NCI-H2029 (cell line): ENCODE data around the gene OGA.
A peak's percentile ranks its signal among the peaks of the same experiment; 100 is the strongest.

ENCODE experiments used
- DNase-seq: peaks from one replicate; lab custom pipeline; 2025; lab: John Stamatoyannopoulos, UW

OGA gene

DNA sequence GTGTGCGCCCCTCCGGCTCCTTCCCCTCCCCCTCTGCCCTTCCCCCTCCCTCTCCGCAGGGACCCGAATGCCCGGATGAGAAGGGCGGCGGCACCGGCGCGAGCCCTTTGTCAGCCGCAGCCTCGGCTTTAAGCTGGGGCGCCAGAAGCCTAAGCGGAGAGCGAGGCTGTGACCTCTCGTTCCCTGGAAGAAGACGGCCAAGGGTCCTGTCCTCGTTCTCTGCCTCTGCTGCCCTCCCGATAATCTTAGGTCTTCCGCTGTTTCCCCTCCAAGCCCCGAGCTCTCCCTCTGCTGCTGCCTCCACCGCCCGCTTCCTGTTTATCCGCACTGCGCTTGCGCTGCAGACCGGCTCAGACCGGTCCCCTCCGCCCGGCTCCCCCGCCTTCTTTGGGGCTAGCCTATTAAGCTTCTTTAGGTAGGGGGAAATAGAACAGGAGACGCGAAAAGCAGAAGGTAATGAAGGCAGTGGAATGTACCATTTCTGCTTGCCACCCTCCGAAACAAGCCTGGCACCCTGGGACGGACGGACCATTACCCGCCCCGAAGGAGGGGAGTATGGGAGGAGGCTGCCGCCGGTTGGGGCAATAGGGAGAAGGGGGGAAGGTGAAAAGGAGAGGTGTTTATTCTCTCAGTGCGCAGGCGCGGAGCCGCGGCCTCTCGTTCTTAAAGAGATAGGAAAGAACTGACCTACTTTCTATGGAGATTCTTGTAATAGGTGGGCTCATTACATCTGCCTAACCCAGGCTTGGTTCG lies at the start of gene OGA:
Gene OGA, minus strand, starts transcription at position 326 of the 753 bp plus-strand sequence. CDS start 422 bp downstream, outside the sequence.
- peak; percentile 95 for DNase-seq

DNA sequence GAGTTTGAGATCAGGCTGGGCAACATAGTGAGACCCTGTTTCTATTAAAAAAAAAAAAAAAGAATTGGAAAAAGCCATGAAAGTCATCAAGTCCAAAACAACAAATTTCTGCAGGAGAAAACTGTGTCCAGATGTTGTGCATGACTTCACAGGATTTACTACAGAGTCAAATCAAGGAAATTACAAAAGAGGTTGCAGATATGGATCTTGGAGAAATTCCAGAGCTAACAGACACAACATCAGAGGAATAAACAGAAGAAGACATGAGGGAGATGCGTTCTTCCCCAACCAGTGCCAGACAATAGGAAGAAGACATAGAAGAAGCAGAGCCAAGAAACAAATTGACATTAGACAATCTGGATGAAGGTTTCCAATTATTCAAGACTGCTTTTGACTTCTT lies 49.7 kb upstream of the OGA start:
- DNase-seq = no peak

DNA sequence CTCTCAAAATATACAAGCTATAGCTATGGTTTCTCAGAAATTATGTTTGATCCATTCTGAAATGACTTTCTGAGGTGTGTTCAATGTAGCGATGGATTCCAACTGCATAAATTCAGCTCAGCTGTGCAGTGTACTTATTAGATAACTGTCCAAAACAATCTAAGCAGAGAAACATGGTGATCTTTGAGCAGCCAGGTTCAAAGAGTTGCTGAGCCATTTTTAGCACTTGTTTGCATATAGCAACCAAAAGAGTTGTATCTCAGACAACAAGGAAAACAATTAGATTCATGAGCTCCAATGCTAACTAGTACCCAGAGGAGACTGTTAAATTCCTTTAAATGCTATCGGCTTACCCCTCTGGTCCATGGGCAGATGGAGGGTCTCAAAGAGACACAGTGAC lies 41.3 kb upstream of the OGA start:
- DNase-seq = no peak

DNA sequence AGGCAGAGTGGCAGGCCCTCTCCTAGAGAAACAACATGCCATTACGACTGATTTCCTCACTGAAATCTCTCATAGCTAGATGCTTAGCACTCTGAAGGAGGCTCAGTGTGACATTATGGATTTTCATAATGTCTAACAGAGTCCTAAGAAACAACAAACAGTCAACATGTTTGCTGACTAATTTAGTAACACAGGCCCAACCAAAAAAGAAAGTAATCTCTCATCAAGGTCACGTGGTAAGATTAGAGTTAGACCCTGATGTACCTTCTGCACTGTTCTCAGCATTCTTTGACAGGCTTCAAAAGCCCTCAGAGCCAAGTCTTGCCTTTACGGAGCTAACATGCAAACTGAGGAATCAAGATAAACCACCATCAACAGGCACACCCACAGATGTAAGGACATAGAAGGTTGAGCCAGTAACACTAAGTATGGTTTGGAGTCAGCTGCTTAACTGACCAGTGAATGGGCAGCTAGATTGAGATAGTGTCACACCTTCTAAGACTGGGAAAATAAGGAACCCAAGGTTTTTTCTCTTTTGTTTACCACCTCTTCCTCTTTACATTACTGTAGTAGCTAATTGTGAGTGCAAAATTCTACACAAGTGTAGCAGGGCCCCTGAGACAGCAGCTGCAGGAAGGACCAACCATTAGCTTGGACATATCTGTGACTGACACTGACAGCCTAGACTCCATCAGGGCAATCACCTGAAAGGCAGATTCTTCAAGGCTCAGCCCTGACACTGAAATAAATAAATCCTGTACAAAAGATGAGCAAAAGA lies 40.7 kb upstream of the OGA start:
- DNase-seq = no peak

DNA sequence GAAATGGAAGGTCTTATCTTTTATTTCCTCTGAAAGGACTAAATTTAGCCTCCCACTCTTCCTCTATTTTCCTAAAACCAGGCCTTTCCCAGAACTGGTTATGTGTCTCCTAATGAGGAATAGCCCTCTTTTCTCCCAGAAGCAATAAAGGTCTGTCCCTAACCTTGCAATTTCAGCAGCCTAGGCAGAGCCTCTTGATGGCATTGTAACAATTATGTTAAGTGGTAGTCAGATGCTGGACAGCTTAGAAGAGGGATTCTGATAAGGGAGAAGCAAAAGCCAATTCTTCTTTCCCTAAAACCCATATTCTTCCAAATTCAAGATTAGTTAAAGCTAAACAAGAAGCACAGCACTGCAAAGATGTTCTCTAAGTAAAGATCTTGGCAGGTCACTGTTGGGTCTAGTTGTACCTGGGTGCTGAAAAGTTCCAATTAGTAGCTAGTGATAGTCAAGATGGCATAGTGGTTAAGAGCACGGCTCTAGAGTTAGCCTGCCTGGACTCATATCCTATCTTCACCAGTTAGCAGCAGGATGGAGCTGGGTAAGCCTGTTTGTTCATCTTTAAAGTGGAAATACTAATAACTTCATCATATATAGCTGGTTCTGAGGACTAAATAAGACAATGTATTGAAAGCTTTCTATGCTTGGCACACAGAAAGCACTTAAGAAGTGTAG lies 39.7 kb upstream of the OGA start:
- no peak for DNase-seq

DNA sequence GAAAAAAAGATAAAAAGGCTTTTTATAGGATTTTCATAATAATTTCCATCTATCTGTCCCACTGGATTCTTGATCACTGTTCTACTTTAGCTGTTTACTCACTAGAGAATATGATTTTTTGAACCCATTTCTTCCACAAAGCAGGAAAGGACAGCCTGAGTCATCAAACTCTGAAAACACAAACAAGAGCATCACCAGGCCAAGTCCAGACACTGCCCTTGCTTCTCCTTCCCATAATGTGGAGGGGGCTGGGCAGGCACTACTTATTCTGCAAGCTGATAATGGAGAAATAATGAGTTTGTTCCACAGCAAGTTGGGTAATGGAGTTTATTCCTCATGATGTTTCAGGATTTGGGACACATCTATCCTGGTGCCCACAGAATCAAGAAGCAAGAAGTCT lies 38.4 kb upstream of the OGA start:
- DNase-seq = no peak

DNA sequence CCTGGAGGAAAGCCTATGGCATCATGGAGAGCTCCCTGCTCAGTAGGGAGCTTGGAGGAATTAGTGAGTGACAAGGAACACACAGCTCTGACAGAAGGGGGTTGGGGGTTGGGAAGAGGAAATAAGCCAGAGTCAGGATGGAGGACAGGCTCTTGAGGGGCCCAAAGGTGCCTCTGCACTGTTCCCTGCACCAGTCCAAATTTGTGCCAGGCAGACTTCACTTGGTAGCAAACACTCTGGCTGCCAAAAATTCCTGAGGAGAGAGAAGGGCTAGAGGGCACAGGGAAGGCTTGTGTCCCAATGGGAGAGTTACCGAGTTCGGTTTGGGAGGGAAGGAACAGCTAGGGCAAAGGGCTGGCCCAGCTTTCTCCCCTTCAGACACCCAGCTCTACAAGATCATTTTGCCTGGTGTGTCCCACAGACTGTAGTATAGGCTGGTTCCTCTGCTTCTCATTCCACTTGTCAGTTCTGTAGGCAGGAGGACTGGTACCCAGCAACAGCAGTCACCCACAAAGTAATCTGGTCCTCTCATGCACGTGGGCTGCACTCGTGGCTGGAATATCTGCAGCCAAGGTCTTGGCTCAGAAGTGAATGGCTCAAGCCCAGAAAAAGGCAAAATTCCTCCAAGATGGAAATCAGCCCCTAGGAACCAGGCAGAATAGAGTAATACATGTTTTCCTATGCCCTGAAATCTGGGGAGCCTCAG lies 33.3 kb upstream of the OGA start:
- DNase-seq = no peak

DNA sequence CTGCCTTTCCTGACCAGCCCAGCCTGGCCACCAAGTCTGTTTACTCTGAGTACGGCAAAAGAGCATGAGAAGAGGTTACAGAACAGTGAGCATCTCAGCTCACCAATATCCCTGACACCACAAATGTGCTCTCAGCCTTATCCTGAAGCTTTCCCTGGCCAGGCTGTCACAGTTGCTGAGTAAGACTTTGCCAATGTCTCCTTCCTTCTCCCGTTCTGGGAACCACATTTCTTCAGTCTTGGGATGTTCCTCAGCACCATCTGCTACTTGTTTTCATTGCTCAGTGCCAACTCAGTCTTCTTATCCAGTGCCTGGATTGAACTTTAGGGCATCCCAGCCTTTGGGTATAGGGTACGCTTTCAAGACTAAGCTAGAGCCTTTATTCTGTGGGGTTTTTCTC lies 32.5 kb upstream of the OGA start:
- no peak for DNase-seq

DNA sequence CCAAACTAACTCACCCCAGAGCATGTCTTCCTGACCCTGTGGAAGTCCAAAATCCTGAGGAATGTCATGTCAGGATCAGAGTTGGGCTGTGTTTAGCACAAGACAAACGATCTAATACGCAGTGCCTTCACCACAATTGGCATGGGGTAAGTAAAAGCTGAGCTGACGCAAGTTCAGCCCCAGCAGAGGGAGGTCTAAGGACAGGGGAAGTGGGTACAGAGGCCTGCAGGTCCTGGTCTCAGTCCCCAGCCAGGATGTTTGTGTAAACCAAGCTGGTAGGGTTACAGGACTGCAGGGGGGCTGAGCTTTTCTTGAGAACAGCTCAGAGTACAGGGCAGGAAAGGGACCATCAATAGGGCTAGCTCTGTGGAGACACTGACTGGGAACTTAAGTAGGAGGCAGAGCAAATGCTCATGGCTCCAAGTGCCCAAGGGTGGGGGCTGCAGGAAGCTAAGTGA lies 30.7 kb upstream of the OGA start:
- DNase-seq = no peak

DNA sequence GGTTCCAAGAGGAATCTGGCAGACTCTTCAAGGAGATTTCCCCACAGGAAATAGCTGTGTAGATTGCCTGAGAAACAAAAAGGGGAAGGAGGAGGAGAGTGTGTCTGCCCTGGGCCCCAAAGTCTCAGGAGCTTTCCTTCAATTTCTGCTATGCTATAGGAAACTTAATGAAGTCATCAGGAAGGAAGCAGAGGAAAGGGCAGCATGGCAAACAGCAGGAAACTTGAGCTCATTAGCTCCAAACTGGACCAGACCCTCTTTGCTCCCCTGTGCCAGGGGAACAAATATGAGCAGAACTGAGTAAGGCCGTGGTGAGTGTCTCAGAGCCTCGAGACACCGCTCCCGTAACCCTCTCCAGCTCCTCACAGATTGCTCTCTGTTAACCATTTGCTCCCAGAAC lies 30.2 kb upstream of the OGA start:
- no peak for DNase-seq

DNA sequence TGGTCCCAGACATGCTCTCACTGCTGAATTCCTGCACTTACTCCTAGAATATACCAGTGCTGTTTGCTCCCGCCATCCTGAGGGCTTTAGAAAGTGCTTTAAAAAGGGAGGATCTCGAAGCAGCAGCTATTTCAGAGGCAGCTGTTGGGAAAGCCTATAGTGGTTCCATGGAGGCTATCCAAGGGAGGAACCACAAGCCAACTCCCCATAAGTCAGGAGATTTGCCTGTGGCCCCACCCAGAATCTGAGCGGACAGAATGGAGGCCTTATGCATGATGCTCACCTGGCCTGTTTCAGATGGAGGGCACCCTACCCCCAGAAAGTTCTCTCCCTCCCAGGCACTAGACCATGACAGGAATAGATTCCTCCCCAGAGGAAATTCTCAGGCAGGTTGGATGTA lies 27.6 kb upstream of the OGA start:
- DNase-seq = no peak

DNA sequence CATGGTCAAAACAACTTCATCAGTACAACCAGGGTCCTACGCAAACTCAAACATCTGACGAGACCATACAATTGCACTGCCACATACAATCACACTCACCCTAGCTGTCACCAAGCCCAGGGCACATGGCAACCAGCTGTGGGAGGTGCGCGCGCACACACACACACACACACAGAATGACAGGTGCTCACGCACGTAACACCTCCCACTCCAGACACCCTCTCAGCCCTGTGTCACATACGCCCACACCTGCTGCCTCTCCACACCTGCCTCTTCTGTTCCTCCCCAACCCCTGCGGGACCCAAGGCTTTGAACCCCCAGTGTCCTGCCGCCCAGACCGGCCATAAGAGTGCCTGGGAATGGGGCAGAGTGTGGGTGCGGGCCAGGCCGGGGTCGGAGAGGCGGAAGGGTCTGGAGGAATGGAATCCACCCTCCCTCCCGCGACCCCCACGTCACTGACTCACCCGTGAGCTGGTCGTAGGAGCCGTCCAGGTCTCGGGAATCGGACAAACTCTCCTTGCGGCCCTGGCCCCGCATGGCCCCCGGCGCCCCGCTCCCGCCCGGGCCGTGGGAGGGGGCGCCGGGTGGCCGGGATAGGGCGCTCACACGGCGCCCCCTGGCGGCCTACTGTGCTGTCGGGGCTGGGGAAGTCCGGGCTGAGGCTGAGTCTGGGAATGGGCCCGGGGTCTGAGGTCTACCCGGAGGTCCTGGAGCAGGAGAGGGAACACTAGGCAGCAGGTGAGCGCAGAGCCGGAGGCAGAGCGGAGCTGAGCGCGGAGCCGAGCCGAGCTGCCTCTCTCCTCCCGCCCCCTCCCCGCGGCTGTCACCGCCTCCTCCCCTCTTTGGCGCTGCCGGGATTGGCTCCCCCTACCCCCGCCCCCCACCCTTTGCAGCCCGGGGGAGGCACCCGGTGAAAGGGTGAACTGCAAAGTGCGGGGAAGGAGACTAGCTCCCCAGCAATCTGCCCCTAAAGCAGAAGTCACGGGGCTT lies 25.1 kb upstream of the OGA start, which contains the start of gene KCNIP2:
Gene KCNIP2, minus strand, starts transcription at position 769 of the 990 bp plus-strand sequence. Its CDS starts 232 bp downstream, at position 537.
- peak; percentile 32 for DNase-seq

DNA sequence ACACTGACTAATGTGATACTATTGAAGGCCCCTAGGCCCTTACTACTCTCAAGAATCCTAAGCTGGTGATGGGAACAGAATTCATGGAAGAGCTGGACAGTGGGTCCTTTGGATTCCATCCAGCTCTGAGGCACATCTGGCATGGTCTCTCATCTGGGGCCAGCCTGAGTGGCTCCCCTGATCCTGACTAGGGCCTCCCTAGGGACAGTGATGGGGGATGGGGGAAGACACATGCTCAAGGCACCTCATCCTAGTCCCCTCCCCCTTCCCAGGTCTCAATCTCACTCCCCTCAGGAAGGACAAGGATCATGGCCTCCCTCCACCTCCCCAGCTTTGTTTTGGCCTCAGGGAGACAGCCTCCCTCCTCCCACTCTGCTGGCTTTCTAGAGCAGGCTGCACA lies 23.6 kb upstream of the OGA start:
- DNase-seq = no peak

DNA sequence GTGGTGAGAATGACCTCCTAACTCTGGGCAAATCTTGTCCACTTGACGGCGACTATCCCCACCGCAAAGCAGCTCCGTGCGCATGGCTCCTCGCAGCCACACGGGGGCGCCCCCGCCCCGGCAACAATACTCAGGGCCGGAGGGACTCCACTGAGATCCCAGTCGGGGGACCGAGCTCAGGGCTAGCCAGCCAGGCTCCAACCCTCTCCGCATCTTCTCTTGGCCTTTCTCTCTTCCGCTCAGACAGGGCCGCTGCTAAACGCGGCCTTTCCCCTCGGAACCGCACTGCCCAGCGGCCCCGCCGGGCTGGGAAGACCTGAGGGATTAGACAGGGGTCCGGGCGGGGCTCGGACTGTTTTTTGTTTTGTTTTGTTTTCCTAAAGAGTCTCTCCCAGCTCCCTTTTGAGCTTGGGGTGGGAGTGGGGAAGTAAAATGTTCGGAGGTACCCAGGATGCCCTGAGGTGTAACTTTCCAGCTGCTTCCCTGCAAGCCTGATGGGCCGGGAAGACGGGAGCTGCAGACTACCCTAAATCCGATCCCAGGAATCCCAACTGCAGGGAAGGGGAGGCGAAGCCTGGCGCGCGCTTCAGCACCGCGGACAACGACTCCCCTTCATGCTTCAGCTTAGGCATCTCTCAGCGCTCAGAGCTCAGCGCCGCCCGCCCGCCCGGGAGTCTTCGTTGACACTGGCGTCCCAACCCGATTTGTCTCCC lies 22.7 kb upstream of the OGA start:
- DNase-seq = peak; percentile 17

DNA sequence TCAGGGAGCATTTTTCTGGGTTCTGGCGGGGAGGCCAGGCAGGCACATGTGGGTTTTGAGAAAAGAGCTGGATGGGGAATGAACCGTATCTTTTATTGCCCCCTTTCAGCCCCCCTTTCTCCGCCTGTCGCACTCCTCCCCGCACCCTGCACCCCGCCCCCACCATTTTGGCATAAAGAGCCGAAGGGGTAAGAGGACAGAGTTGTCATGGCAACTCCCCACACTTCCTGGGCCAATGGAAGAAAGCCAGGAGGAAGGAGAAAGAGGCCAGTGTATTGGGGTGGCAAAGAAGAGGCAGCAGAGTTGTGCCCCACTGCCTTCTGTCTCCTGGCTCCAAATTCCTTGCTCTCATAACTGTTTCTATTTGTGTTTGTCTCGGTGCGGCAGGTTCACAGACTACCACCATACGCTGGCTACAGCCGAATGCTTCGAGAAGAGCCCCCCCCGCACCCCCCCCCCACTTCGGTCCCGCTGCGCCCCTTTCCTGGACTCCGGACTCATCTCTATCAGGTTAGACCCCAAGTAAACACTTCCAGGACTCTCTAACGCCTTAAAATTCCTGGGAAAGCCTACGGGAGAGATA lies 21.9 kb upstream of the OGA start:
- DNase-seq = peak; percentile 6

DNA sequence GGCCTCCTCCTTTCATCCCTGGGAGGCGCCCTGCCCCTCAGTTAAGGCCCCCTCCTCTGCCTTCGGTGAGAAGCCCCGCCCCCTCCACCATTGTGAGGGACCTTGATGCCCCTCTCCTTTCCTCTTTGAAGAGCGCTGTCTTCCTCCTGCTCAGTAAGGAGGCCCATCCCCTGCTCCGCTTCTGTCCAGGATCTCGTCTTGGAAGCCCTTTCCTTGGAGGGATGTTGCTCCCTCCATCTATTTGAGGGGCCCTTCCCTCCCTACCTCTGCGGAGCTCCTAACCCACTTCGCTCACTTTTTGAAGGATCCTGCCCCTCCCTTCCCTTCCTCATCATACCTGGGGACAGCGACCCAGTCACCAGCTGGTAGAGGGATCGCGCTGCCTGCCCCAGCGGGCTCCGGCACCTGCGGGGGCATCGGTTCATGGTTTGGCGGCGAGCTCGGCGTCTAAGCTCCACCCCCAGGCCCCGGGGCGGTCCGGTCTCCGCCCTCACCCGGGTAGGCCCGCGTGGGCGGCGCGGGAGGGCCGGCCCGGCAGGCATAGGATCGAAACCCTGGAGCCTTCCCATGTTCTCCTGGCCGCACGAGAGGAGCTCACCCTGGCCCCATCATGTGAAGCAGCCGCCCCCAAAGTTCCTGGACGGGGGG lies 21.3 kb upstream of the OGA start:
- DNase-seq = no peak

DNA sequence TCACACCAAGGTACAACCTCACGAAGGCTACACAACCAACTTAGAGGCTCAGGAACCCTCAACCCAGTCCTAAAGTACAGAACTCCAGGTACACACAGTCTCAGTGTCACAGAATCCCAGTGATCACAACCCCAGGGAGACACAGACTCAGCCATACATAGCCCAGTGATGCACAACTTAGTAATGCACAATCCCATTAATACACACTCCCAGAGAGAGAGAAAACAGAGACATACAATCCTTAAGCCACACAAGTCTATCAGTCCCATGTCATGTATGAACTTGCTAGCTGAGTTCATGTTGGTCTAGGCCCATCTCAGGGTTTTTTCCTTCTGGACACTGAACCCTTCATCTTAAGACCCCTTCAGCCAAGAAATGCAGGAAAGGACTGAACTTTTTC lies 20.8 kb upstream of the OGA start:
- DNase-seq = no peak

DNA sequence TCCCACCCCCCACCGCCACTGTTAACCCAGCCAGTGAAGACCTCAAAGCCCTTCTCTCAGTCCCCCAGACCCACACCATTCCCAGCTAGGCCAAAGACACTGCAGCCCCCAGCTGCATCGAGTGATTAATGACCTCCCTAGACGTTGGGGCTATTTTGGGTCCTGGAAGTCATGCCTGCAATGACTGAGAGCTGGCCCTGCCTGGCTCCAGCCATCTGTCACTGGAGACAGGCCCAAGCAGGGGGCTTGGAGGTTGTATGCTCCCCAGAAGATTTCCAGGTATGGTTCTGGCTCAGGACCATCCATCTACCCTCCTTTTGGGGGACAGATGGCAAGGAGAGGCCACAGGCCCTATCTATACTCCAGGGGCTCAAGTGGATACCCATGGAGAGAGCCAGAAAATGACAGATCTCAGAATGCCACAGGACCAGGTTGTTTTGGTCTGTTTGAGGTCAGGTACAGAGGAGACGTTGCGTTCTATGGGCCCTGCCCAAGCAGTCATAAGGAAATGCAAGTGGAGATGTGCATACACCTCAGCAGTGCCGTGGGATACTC lies 20.2 kb upstream of the OGA start:
- DNase-seq = no peak

DNA sequence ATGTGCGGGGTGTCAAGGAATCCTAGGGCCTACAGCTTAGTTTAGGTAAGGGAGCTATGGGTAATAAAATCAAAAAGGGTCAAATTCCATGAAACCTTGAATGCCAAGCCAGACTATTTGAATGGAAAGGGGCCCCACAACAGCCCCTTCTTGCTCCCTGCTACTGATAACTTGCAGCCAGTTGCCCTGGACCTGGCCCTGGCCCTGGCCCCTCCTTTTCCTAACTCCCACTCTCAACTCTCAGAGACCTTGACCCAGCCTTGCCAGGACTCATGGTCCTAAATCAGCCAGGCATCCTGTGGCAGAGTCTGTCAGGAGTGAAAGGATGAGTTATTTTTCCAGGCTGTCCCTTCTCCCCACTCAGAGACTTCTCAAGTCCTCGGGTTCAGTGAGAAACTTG lies 19.5 kb upstream of the OGA start:
- no peak for DNase-seq
